Measurements from ENCODE around the gene PRKCA.

PRKCA gene

DNA sequence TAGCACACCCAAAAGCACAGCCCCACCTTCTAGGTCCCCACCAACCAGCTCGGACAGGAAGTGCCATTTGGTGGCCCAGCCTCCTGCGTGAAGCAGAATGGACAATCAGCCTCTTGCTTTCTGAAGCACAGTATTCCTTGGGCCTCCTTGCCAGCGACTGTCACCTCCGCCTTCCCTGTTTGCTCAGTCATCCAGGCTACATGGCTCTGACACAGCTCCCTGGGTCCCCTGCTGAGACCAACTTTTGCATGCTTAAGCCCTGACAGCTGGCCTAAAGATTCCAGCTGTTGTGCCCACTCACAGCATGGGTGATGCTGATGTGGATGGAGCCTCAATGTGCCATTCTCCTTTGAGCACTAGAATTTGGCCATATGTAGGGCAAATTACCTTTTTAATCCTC lies 528.0 kb downstream of the PRKCA start:
- DNase-seq (ENCODE audit: extremely low read depth, low read depth), result no peak
- TF ChIP-seq, protein P1, sequence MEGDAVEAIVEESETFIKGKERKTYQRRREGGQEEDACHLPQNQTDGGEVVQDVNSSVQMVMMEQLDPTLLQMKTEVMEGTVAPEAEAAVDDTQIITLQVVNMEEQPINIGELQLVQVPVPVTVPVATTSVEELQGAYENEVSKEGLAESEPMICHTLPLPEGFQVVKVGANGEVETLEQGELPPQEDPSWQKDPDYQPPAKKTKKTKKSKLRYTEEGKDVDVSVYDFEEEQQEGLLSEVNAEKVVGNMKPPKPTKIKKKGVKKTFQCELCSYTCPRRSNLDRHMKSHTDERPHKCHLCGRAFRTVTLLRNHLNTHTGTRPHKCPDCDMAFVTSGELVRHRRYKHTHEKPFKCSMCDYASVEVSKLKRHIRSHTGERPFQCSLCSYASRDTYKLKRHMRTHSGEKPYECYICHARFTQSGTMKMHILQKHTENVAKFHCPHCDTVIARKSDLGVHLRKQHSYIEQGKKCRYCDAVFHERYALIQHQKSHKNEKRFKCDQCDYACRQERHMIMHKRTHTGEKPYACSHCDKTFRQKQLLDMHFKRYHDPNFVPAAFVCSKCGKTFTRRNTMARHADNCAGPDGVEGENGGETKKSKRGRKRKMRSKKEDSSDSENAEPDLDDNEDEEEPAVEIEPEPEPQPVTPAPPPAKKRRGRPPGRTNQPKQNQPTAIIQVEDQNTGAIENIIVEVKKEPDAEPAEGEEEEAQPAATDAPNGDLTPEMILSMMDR (IDR thresholded peaks at IDR 0.05; ENCODE audit: low read depth, low read length), result no peak

DNA sequence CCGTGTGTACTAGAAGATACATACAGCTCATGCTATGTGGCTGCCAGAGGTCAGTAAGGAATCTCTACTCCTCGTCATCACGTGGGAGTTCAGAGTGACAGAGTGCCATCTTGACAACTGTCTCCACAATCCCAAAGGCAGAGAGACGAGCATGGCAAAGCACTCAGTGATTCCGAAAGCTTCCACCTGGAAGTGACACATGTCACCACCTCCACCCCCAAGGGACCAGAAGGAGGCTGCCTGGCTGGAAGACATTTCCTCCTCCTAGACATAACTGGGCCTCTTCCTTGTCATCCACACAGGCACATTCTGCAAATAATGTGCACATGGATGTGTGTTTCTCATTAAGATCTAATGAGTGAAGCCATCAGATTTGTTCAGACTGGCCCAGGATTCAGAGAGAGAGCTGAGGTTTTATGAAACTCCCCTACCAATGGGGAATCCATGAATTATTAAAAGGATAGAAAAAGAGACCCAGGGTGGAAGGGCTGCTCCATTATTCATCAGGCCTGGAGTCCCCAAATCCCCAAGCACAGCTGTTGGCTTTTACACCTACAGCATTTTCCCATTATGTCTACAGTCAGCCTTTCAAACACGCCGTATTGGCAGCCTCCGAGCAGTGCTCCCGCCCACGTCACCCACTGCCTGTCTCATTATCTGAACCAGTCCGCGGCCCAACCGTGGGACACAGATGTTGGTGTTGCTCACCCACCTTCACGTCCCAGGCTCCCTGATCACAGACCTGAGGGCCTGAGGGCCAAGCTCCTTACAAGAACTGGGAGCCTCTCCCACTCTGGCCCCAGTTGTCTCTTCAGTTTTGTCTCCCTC lies 529.2 kb downstream of the PRKCA start:
- DNase-seq (ENCODE audit: extremely low read depth, low read depth), result no peak

DNA sequence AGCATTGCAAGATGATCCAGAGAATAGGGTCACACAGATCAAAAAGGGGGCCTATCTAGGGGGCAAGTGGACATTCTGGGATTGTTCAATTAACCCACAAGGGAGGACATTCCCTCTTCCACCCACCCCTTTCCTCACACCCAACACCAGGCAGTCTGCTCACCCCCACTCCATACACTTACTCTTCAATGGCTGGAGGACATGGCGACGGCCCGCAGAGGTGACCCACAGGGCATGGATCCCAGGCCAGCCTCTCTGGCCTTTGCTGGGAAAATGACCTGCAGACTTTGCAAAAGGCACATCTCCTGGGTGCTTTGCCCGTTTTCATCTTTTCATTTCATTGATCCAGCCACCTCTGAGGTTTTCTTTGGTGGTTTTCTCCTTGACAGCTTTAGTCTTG lies 530.8 kb downstream of the PRKCA start:
- TF ChIP-seq, protein P1 (IDR thresholded peaks at IDR 0.05; ENCODE audit: low read depth, low read length), result no peak
- no peak for DNase-seq (ENCODE audit: extremely low read depth, low read depth)

More for the DNA sequence above, 529.2 kb downstream of the PRKCA start:
- TF ChIP-seq, protein P1 (IDR thresholded peaks at IDR 0.05; ENCODE audit: low read depth, low read length), result no peak

DNA sequence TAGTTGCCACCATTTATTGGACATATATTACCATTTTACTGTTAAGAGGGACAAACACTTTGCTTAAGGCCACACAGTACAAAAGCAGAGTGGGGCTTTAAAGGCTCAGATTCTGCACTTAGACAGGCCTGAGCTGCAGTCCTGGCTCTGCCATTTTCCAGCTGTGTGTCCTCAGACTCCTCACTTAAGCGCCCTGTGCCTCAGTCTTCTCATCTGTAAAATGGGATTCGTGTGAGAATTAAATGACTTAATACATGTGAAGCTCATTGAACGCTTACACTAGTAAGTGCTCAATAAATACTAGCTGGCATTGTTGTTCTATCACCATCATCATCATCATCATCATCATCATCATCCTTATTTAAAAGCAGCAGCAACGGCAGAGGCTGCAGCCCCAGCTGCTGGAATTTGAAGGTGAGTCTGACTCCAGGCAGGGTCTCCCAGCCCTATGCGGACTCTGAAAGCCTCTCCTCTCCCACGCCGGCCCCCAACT lies 532.1 kb downstream of the PRKCA start:
- TF ChIP-seq, protein P1 (IDR thresholded peaks at IDR 0.05; ENCODE audit: low read depth, low read length), result no peak
- no peak for DNase-seq (ENCODE audit: extremely low read depth, low read depth)

DNA sequence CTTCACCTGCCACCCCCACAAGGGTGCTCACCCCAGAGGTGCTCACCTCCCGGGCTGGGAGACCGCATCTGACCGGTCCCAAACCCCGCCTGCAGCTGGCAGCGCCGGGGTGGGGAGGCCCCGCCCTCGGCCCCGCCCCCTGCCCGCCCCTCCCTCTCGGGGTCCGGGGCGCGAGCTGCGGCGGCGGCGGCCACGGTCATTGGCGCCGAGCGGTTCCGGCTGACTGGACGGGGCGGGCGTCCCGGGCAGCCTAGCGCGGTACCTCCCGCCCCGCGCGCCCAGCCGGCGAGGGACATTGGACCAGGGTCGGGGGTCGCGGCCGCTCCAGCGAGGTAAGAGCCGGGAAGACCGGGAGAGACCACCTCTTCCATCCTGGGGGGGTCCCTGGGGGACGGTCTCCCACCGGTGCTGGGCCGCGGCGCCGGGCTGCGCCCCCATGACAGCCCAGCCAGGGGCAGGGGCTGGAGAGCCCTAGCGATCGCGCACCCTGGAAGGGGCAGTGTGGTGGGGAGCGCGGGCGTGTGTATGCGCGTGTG lies 532.6 kb downstream of the PRKCA start, which contains the start of gene CACNG5:
CACNG5 (plus strand) TSS at position 199 of the 536 bp plus-strand sequence. CDS start 42,216 bp downstream, outside the sequence.
- TF ChIP-seq, protein P1 (IDR thresholded peaks at IDR 0.05; ENCODE audit: low read depth, low read length), result no peak
- DNase-seq (ENCODE audit: extremely low read depth, low read depth), result no peak

DNA sequence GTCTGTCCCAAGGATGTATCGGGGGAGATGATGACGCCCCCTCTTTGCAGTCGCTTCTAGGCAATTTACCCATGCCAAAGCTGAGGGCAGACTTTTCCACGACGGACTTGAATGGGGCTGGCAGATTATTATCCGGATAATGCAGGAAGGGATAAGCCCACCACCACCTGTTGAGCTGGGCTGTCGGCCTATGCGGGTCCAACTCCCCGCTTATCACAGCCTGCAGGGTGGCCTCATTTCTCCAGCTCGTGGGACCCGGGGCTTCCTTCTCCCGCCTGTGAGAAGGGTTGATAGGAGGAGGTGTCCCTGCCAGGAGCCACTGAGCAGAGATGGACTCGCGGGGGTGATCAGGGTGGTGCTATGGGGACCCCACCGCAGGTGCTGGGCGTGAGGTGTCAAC lies 533.1 kb downstream of the PRKCA start:
- DNase-seq (ENCODE audit: extremely low read depth, low read depth), result no peak
- TF ChIP-seq, protein P1 (IDR thresholded peaks at IDR 0.05; ENCODE audit: low read depth, low read length), result no peak

Data from AG09319 (cell line).